ENCODE measurements around the gene PRC1. TPM values are rescaled to one million over a fixed set of nuclear protein-coding genes. Genes with fewer than 3 reads are reported as not detected.

Gene PRC1
- total RNA-seq, 1 experiment from 2014 or later: 125 TPM

DNA sequence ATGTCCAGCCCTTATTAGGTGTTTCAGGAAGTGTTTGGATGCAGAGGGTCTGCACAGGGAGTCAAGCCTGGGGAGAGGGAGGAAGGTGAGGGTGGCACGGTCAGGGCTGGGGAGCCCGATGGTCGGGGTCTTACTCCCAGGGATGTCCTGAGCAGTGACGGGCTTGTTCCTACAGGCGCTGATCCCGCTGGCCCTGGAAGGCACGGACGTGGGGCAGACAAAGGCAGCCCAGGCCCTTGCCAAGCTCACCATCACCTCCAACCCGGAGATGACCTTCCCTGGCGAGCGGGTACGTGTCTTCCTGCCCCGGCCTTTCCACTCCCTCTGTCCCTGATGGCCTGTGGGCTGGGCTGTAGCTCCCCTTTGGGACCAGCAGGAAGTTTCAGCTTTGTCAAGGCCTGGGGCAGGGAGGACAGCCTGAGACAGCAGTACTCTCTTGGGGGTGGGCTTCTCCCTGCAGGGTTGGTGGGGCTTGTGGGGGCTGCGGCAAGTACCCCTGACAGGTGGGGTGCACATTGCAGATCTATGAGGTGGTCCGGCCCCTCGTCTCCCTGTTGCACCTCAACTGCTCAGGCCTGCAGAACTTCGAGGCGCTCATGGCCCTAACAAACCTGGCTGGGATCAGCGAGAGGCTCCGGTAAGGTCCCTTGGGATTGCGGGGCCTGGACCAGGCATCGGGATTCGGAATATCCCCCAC lies 44.2 kb downstream of the PRC1 start:
- CTCF ChIA-PET: interaction anchor here (11.8 kb wide), 1 partner anchor 18 kb away, joined by 108 read pairs; the partner anchor contains the start of genes HDDC3 and UNC45A
- no TSS peak for BruUV-seq (replicated peaks)
- no peaks in the 10 kb centered on the region for H3K27me3 Mint-ChIP-seq (ENCODE audit: insufficient read depth, unreplicated experiment)

DNA sequence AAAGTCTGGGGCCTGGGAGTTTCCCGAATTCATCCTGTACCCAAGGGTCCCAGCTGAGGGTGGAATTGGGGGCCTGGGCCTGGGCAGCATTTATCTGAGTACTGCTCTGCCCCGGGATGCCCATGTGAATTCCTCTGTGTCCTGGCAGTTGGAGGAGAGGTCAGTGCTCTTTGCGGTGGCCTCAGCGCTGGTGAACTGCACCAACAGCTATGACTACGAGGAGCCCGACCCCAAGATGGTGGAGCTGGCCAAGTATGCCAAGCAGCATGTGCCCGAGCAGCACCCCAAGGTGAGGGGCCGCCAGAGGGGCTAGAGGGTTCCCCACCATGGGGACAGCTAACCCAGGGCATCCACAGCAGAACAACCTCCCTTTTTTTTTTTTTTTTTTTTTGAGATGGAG lies 45.8 kb downstream of the PRC1 start:
- H3K4me3 Mint-ChIP-seq (ENCODE audit: unreplicated experiment): no peak overlapping the region
- peaks cover 88% of the 10 kb centered on the region for H3K36me3 Mint-ChIP-seq (ENCODE audit: insufficient read depth, unreplicated experiment)
- ChIA-PET POLR2A (interaction anchor here (0.7 kb wide), 1 partner anchor 11 kb away, joined by 3 read pairs; no protein-coding TSS in a partner anchor), CTCF (interaction anchor here (0.5 to 11.8 kb wide), 7 partner anchors 8 to 331 kb away, joined by 3 to 108 read pairs (median 3); partner anchors contain the start of genes HDDC3 and UNC45A)
- intact Hi-C loops (cut with micrococcal nuclease): no loop called here
- H3K9me3 Mint-ChIP-seq (ENCODE audit: unreplicated experiment): no peaks in the 10 kb centered on the region
- H3K27ac Mint-ChIP-seq (ENCODE audit: low read depth, unreplicated experiment): no peak overlapping the region
- H3K4me1 Mint-ChIP-seq (ENCODE audit: insufficient read depth, unreplicated experiment): no peaks in the 10 kb centered on the region
- TF ChIP-seq CTCF (IDR thresholded peaks at IDR 0.05; ENCODE audit: unreplicated experiment): no peak
- no peaks in the 10 kb centered on the region for H3K27me3 Mint-ChIP-seq (ENCODE audit: insufficient read depth, unreplicated experiment)
- BruUV-seq (replicated peaks): no TSS peak
- no peak for DNase-seq (ENCODE audit: unreplicated experiment)

More for the DNA sequence above, 44.2 kb downstream of the PRC1 start:
- H3K36me3 Mint-ChIP-seq (ENCODE audit: insufficient read depth, unreplicated experiment): peaks cover 80% of the 10 kb centered on the region
- H3K27ac Mint-ChIP-seq (ENCODE audit: low read depth, unreplicated experiment): no peak overlapping the region
- POLR2A ChIA-PET: interaction anchor here (0.5 to 0.6 kb wide), 3 partner anchors 15 to 288 kb away, joined by 3 read pairs; no protein-coding TSS in a partner anchor
- intact Hi-C loops (cut with micrococcal nuclease): no loop called here
- TF ChIP-seq CTCF (IDR thresholded peaks at IDR 0.05; ENCODE audit: unreplicated experiment): no peak
- H3K4me1 Mint-ChIP-seq (ENCODE audit: insufficient read depth, unreplicated experiment): no peaks in the 10 kb centered on the region
- H3K9me3 Mint-ChIP-seq (ENCODE audit: unreplicated experiment): no peaks in the 10 kb centered on the region
- no peak overlapping the region for H3K4me3 Mint-ChIP-seq (ENCODE audit: unreplicated experiment)
- DNase-seq (ENCODE audit: unreplicated experiment): no peak

GRCh38 chr15:90947577-90948357 lies 46.6 kb downstream of the PRC1 start:
- H3K36me3 Mint-ChIP-seq (ENCODE audit: insufficient read depth, unreplicated experiment): peaks cover 89% of the 10 kb centered on the region
- H3K4me1 Mint-ChIP-seq (ENCODE audit: insufficient read depth, unreplicated experiment): no peaks in the 10 kb centered on the region
- DNase-seq (ENCODE audit: unreplicated experiment): no peak
- ChIA-PET POLR2A (interaction anchor here (1.6 kb wide), 2 partner anchors 13 to 38 kb away, joined by 3 to 5 read pairs; partner anchors contain the start of gene UNC45A), CTCF (interaction anchor here (0.5 to 11.8 kb wide), 5 partner anchors 9 to 331 kb away, joined by 3 to 108 read pairs (median 3); partner anchors contain the start of genes HDDC3, UNC45A and VPS33B)
- TF ChIP-seq CTCF (IDR thresholded peaks at IDR 0.05; ENCODE audit: unreplicated experiment): no peak
- no peaks in the 10 kb centered on the region for H3K9me3 Mint-ChIP-seq (ENCODE audit: unreplicated experiment)
- no peaks in the 10 kb centered on the region for H3K27me3 Mint-ChIP-seq (ENCODE audit: insufficient read depth, unreplicated experiment)
- no peak overlapping the region for H3K4me3 Mint-ChIP-seq (ENCODE audit: unreplicated experiment)
- no peak overlapping the region for H3K27ac Mint-ChIP-seq (ENCODE audit: low read depth, unreplicated experiment)
- intact Hi-C loops (cut with micrococcal nuclease): no loop called here
- BruUV-seq (replicated peaks): no TSS peak
